Activated naive CD4-positive, alpha-beta T cell (primary cell): ENCODE measurements around the gene SLC31A2.
"Not testable (repeated sequence)": the region's sequence is repeated elsewhere in the genome, so short reads cannot be mapped to it uniquely, and the experiment has no call there.

Experiments used
- DNase-seq, 4 experiments: peaks; one replicate each; lab custom pipeline; 2025; lab: John Stamatoyannopoulos, UW

The SLC31A2 gene, protein sequence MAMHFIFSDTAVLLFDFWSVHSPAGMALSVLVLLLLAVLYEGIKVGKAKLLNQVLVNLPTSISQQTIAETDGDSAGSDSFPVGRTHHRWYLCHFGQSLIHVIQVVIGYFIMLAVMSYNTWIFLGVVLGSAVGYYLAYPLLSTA

DNA sequence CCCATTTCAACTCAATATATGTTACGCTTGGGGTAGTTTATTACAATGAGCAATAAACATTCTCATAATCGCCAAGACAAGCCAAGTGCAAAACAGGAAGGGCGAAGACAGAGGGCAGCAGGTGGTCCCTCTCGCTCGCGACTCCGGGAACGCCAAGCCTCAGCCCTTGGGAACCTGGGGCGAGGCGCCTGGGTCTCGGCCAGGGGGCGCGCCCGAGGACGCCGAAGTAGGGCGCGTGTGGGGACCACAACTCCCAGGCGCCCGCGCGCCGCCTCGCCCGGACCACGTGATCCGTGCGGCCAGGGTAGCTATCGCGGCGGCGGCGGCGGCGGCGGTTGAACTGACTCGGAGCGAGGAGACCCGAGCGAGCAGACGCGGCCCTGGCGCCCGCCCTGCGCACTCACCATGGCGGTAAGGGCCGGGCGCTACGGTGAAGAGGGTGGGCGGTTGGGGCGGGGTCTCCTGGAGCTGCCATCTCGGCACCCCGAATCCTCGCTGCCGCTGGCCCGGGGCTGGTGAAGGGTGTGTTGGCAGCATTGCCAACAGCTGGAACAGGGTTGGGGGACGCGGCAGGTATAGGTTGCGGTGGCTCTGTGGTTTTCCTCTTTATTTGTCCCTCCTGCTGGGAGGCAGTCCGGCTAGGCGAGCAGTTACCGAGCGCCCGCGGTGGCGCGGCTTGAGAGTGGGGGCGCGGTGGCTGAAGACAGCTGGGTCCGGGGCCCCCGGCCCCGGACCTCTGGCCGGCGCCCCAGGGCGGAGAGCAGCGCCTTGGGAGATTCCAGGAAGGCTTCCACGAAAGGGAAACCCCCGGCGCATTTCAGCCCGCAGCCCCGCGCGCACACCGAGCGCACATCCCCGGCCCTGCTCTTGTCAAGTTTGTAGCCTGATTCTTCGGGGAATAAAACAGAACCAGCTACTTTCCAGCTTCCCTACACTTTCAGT, at the start of gene SLC31A2:
Gene SLC31A2, plus strand, starts transcription at position 338 of the 942 bp plus-strand sequence. Its CDS starts 68 bp downstream, at position 406.
- peak; percentile 64 to 79 (median 72) for DNase-seq

DNA sequence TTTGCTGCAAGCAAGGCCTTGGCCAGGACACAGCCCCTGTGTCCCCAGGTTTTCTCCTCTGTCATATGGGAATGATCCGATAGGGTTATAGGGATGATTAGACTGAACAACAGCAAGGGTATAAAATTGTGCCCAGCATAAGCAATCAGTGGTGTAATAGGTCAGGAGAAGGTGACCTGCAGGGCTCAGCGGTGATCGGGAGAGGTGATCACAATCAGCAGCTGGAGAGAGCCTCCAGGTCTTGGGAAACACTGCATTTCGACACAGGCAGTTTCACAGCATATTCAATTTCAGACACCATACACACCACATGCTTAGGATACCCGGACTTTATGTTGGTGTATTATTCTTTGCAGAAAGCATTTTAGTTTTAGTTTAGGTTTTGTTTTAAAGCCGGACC, 45.5 kb upstream of the SLC31A2 start:
- not testable (repeated sequence) for DNase-seq

DNA sequence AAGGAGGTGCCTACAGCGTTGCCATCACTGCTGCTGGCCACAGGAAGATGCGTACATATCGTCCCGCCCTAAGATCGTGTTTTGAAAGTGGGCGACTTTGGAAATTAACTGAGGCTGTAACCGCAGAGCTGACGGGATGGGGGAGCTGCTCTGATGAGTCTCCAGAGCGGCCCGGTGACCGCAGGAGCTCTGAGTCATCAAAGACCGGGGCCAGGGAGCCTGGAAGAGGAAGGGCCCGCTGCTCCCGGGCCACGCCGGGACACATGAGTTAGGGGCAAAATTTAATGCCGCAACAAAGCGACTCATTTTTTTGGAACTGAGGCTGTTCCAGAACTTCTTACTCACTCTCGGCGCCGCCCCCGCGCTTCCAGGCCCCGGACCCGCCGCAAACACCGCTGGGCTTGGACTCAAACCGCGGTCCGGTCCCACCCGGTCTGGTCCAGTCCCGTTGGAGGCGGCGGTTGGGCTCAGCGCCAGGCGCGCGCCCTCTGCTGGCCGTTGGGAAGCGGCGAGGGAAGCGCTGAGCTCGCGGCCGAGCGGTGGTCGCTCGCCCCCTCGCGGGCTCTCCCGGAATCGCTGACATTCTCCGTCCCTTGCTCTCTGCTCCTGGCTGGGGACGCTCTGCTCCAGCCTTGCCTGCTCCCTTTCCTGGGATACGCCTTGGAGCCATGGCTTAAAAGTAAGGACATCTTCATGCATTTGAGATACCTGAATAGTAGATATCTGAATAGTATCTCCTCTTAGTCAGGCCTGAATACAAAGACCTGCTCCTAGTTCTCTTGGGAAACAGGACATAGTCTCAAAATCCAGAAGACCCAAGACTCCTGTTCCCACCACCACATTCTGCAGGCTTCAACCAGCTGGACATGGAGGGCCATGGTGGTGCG, 39.5 kb upstream of the SLC31A2 start:
- DNase-seq: not testable (repeated sequence)

DNA sequence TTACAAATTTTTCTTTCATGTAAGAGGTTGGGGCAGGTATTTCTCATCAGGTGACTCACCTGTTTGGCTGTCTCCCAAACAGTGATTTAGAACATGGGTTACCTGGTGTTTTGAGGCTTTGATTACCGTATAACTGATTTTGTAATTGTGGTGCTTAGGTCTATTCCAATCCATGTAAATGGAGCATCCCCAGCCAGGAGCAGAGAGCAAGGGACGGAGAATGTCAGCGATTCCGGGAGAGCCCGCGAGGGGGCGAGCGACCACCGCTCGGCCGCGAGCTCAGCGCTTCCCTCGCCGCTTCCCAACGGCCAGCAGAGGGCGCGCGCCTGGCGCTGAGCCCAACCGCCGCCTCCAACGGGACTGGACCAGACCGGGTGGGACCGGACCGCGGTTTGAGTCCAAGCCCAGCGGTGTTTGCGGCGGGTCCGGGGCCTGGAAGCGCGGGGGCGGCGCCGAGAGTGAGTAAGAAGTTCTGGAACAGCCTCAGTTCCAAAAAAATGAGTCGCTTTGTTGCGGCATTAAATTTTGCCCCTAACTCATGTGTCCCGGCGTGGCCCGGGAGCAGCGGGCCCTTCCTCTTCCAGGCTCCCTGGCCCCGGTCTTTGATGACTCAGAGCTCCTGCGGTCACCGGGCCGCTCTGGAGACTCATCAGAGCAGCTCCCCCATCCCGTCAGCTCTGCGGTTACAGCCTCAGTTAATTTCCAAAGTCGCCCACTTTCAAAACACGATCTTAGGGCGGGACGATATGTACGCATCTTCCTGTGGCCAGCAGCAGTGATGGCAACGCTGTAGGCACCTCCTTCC, 37.9 kb upstream of the SLC31A2 start:
- not testable (repeated sequence) for DNase-seq

DNA sequence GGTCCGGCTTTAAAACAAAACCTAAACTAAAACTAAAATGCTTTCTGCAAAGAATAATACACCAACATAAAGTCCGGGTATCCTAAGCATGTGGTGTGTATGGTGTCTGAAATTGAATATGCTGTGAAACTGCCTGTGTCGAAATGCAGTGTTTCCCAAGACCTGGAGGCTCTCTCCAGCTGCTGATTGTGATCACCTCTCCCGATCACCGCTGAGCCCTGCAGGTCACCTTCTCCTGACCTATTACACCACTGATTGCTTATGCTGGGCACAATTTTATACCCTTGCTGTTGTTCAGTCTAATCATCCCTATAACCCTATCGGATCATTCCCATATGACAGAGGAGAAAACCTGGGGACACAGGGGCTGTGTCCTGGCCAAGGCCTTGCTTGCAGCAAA, 32.0 kb upstream of the SLC31A2 start:
- not testable (repeated sequence) for DNase-seq

DNA sequence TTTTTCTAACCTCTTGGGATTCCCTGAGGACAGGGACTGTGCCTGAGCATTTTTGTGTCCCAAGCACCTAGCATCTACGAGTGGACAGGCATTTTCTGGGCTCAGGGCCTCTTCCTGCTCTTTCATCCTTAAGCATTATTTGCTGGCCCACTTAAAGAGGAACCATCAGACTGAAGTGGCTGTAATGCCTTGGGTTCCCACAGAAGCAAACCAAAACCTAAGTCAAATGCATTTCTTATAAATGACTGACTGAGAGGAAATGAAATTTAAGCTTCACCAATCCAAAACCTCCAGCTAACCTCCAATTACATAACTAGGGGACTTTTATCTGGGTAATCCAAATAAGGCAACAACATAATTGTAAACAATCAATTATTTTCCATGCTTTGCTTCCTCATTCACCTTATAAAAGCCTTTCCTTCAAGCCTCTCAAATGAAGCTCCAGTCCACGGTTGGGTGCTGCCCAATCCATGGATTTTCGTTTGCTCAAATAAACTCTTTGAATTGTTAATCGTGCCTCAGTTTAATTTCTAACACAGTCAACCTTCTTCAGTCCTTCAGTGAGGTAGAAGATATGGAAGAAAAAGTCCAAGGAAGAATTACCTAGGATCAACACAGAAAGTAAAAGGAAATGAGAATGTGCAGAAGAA, 25.3 kb upstream of the SLC31A2 start:
- DNase-seq: no peak

DNA sequence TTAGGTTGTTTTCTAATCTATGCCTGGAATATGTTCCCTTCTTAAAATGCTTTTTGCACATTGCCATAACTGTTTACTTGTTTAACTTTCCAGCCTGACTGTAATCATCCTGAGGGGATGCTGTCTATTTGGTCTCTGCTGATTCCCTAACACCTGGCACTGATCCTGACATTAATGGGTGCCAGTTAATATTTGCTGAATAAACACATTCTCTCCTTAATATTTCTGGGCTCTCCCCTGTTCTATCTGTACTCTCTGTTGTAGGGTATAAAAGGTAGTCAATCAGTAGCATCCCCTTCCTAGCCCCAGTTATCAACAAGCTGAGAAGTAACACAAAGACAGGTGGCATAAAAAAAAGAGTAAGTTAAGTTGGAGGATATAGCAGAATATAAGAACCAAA, 21.3 kb upstream of the SLC31A2 start:
- DNase-seq: no peak

DNA sequence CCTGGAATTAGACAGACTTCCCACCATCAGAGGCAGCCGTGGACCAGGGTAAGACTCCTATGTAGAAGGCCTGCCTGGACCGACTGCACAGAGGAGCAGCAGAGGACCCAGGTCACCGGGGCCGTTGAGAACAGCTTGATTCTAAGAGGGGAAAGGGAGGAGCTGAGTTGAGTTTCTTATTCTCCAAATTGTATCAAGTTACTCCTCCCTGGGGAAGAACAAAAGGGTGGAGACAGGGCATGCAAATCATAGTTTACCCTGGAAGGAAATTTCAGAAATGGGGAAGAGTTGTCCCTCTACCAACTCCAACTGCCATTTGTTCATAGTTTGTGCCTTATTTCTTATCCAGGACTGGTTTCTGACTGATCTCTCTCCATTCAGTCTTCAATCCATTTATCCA, 20.9 kb upstream of the SLC31A2 start:
- no peak for DNase-seq

DNA sequence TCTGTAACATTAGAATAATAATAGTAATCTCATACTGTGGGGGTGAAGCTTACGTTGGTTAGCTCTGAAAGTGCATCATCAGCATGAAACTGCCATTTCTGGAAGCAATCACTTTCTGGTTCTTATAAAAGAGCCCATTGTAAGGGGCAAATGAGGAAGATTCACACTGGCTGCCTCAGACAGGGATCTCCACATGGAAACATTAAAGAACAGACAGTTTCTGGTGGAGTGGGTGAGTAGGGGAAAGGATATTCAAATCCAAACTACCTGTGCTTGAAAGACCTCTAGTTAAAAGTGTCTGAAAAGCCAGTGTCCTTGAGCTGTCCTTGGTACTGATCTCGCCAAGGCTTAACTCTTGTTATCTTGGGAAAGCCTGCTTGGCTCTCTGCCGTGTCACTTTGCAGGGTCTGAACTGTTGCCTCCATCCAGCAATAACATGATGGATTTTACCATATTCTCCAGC, 19.1 kb upstream of the SLC31A2 start:
- no peak for DNase-seq

DNA sequence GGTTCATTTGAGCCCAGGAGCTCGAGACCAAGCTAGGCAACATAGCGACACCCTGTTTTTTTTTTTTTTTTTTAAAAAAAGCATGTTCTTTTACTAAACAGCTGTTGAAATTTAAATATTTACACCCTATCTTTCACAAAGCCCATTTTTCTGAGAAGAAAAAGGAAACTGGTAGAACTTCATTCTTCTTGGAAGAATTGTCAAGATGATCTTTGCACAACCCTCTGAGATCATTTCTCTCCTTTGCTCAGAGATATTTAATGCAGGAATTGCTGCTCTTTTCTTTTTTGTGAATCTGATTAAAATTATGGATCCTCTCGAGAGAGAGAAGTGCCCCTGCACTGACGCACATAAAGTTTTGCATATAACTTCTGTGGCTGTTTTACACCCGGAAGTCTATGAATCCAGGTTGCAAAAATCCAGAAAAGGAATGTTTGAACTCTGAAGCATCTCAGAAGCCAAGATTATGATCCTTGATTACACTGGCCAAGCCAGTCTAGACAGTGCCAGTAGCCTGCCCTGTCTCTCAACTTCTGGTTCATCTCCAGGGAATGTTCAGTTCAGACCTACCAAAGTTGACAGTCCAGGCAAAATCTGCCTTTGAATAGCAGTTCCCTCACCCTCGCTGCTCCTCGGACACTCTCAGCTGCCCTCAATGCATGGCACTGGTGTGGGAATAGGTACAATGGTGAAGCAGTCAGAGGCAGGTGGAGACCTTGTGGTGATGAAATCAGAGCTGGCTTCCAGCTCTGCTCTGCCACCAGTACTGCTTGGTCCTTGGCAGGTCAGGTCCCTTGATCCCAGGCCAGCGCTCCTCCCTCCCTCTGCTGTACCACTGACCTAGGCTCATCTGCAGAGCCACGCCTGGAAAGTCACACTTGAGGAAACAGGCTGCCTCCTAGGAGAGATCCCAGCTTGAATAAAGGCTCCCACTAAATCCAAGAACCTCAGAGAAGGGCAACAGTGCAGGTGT, 13.3 kb upstream of the SLC31A2 start:
- DNase-seq: no peak

DNA sequence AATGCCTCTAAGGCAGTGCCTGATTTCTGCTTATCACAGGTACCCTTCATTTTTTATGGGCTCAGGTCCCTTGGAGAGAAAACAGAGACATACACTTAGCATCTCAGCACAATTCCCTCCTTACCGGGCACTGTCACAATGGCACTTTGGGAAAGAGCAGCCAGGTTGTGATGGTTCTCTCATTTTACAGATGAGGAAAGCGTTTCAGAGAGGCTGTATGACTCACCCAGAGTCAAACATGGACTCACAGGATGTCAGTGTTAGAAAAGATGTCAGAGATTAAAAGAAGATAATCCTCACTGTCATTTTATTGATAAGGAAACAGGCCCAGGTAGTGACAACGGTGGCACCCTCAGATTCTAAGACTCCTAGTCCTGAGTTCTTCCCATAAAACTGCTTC, 12.0 kb upstream of the SLC31A2 start:
- DNase-seq: no peak

DNA sequence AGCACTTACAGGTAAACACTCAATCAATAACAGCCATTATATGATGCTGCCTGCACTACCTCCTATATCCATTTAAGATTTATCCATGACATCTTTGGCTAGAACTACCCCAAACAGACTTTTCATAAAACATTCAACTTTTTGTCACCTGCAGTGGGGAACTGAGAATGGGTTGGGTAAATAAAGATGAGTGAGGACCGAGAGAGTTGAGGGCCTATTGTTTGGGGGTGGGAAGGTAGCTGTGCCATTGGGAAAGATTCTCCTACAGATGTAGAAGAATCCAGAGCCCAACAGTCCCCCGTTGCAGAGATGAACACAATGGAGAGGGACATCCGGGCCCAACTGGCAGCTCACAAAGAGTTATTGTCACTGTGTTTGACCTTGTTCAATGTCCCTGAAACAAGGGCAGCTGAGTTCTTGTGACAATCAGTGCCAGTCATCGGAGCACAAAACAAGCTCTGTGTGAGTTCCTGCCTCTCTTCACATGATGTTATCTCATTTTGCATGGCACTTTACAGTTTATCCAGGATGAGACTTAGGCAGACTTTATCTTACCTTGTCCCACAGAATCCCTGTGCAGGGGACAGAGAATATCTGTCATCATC, 11.5 kb upstream of the SLC31A2 start:
- no peak for DNase-seq

DNA sequence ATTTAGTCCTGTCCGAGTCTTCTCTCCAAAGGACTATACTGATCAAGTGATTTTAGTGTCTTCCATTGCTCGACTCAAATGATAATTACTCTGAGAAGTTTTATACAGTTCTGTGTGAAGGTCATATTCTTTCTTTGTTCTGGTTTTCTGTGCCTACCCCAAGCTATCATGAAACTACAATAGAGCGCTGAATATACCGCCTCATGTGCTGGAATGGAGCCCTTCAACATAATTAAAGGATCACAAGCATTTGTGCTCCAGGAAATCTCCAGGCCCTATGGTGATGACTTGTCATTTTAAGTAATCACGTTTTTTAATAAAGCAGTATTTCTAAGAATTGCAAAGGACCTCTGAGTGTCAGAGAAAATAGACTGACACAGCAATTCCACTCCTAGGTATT, 10.9 kb upstream of the SLC31A2 start:
- no peak for DNase-seq

DNA sequence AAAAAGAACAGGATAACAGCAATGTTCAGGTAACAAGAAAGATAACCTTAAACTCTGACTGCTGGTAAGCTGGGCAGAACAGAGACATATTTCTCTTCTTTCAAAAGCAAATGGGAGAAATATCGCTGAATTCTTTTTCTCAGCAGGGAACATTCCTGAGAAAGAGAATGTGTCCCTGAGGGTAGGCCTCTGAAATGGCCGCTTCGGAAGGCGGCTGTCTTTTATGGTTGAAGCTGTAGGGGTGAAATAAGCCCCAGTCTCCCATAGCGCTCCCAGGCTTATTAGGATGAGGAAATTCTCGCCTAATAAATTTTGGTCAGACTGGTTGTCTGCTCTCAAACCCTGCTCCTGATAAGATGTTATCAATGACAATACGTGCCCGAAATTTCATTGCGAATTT, 9.9 kb upstream of the SLC31A2 start:
- not testable (repeated sequence) for DNase-seq

DNA sequence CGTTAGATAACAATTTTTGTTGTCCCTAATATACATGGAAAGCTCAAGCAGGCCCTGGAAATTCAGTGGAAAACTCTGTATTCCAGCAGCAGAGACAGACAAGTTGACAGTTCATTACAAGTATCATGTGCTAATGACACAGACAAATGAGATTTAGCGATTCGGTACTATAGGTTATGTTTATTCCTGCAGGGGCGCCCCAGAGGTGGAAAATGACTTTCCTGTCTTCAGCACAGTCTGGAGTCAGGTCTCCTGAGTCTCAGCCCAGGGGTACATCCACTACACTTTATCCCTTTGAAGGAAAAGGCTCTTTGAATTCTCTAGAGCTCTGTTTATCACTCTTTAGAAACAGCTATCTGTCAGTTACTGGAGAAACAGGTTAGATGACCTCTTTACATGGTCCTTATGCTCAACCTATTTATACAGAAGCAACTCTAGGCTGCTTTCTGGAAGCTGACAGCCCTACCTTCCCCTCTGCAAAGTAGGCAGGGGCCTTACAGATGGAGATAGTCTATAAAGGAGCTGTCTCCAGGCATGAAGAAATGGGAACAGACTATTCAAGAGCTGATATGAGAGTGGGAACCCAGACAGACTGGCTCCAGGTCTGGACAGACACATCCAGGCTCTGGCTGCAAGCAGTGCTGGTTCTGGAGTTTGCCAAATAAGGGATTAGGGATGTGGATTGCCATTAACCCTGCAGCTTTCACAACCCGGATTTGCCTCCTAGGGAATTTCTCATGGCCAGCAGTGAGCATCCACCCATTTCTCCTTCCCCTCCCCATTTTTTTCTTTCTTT, 7.2 kb upstream of the SLC31A2 start:
- DNase-seq: no peak

DNA sequence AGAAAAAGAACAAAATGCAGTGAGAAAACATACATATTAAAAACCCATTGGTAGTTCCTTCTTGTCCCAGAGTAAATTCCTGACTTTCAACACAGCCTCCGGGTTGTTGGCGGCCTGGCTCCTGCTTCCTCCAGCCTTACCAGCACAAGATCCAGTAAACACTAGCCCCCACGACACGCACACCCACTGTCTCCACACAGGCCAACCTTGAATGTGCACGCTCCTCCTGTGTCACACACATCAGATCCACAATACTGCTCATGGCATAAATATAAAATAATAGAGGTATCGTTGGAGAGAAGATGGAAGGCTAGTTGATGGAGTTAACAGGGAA, 2.5 kb upstream of the SLC31A2 start:
- DNase-seq: no peak

DNA sequence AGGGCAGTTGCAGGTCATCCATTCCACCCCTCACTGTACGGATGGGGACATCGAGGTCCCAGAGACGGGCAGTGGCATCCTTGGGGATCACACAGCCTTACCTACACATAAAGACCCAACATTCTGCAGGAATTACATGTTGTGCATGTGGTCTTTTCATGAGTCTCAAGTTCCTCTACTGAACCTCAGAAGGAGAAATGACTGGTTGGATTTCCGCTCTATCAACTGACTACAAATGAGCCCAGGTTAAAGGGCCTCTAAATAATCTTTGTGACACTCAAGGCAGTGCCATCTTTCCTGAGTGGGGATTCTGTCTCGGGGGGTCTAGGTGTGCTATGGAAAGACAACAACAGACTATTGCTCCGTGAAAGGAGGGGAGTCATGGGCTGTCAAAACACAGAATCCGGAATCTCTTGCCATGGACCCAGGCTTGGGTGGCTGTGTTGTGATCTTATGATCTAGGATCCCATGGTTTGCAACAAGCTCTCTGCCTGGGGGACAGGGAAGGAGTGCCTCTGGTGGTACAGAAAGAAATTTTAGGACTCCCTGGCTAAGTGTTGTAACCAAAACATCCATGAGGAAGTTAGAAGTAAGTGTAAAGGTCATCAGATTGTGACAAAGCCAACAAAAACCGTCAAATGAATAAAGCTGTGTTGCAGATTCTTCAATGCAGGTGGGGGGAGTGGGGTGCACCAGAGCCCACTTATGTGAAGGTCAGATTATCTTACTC, 1.9 kb upstream of the SLC31A2 start:
- DNase-seq: no peak

DNA sequence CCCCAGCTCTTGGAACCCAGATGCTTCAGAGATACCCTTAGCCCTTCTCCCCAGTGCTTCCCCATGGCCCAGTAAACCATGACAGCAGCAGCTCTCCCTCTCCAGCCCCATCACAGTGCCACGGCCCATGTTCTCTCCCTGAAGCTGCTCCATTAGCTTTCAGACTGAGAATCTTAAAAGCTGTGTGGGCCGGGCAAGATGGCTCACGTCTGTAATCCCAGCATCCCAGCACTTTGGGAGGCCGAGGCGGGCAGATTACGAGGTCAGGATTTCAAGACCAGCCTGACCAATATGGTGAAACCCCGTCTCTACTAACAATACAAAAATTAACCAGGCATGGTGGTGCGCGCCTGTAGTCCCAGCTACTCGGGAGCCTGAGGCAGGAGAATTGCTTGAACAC, 1.2 kb upstream of the SLC31A2 start:
- DNase-seq: not testable (repeated sequence)
